GM12878 (cell line): Measurements from ENCODE around the gene CPSF4L. TPM values are rescaled to one million over a fixed set of nuclear protein-coding genes. Genes with fewer than 3 reads are reported as not detected.

ENCODE experiments used
- ATAC-seq: fragments of 200-7000 bp; cut with Tn5 transposase; 3 replicates; pipeline ENCODE4 v1.9.1; 2020; ENCODE audit warnings: mild to moderate bottlenecking, moderate library complexity
- BruUV-seq: library from RNA; stranded (reverse); fragments of 400-500 nt; replicated peaks from 2 replicates; lab custom pipeline; 2021; lab: Mats Ljungman, UMichigan
- CTCF ChIA-PET: fragments of 300-600 bp; sonication (Branson Sonifier 250); formaldehyde crosslinking; extraction: SDS; loops from one replicate; lab custom pipeline; 2021; ENCODE audit warnings: inconsistent platforms; lab: Yijun Ruan, JAX
- POLR2A ChIA-PET: fragments of 350-600 bp; formaldehyde crosslinking; extraction: SDS; loops from one replicate; lab custom pipeline; 2021; ENCODE audit warnings: inconsistent platforms; lab: Charles Lee
- RAD21 ChIA-PET: fragments of 300-600 bp; sonication (Branson Sonifier 250); formaldehyde crosslinking; loops from one replicate; lab custom pipeline; 2023; ENCODE audit warnings: antibody characterized with exemption; ENCODE audit not compliant: unreplicated experiment; lab: Charles Lee
- SMC1A ChIA-PET: fragments of 300-600 bp; sonication (Branson Sonifier 250); formaldehyde crosslinking; loops from one replicate; lab custom pipeline; 2023; ENCODE audit not compliant: unreplicated experiment, uncharacterized antibody; lab: Charles Lee
- DNase-seq: peaks from one replicate; pipeline ENCODE4 v3.0.0-alpha.2; 2011; ENCODE audit warnings: low read depth, low spot score
- FAIRE-seq: peaks from 3 replicates; lab custom pipeline; 2011; peaks lifted over from hg19 to GRCh38; lab: Jason Lieb, UNC
- H2AFZ ChIP-seq: 2 replicates; pipeline ENCODE4 v1.6.0; 2011; ENCODE audit warnings: low read depth, low read length, control low read depth; ENCODE audit not compliant: control insufficient read depth
- H3K27ac ChIP-seq: 2 replicates; pipeline ENCODE4 v1.5.1; 2011; ENCODE audit warnings: control low read depth; ENCODE audit not compliant: control insufficient read depth, insufficient read depth
- H3K27me3 ChIP-seq, 2 experiments: replicated peaks in 1 of 2; 2 replicates each; pipeline versions ENCODE4 v1.6.0 to v1.6.1; 2011; ENCODE audit warnings: low read length in 1 of 2; ENCODE audit not compliant: control insufficient read depth in 2 of 2, insufficient read depth in 2 of 2
- H3K36me3 ChIP-seq, 2 experiments: 2 replicates each; pipeline ENCODE4 v1.5.1; 2011; ENCODE audit warnings: low read length in 1 of 2; ENCODE audit not compliant: control insufficient read depth in 2 of 2, insufficient read depth in 2 of 2
- H3K4me1 ChIP-seq: 2 replicates; pipeline ENCODE4 v1.6.1; 2011; ENCODE audit warnings: mild to moderate bottlenecking, low read length, moderate library complexity, mixed read lengths; ENCODE audit not compliant: control insufficient read depth, insufficient read depth
- H3K4me2 ChIP-seq: 2 replicates; pipeline ENCODE4 v1.6.0; 2011; ENCODE audit warnings: control low read depth; ENCODE audit not compliant: control insufficient read depth, insufficient read depth
- H3K4me3 ChIP-seq: fragments of 200-600 bp; sonication (generic); 2 replicates; pipeline ENCODE4 v1.5.1; 2016
- H3K79me2 ChIP-seq: 2 replicates; pipeline ENCODE4 v1.6.0; 2011; ENCODE audit warnings: low read length; ENCODE audit not compliant: control insufficient read depth, insufficient read depth
- H3K9ac ChIP-seq: 2 replicates; pipeline ENCODE4 v1.8.0; 2011; ENCODE audit warnings: low read length, control low read depth, mixed read lengths; ENCODE audit not compliant: control insufficient read depth, insufficient read depth
- H3K9me3 ChIP-seq: replicated peaks from 3 replicates; pipeline ENCODE4 v1.5.1; 2011; ENCODE audit warnings: mild to moderate bottlenecking, low read length; ENCODE audit not compliant: control insufficient read depth, insufficient read depth
- H4K20me1 ChIP-seq: 2 replicates; pipeline ENCODE4 v1.6.0; 2011; ENCODE audit not compliant: control insufficient read depth, insufficient read depth
- ATF2 ChIP-seq: IDR thresholded peaks from 2 replicates; pipeline ENCODE4 v1.6.1; 2012; ENCODE audit warnings: low read length, inconsistent platforms
- ATF7 ChIP-seq: fragments of 450-650 bp; IDR thresholded peaks from 2 replicates; pipeline ENCODE4 v1.6.1; 2016; ENCODE audit warnings: low read depth, mild to moderate bottlenecking
- BACH1 ChIP-seq: fragments of 450-650 bp; IDR thresholded peaks from 2 replicates; pipeline ENCODE4 v1.6.1; 2017; ENCODE audit warnings: mild to moderate bottlenecking, borderline replicate concordance
- CBFB ChIP-seq: IDR thresholded peaks from 2 replicates; pipeline ENCODE4 v1.6.1; 2016; ENCODE audit warnings: antibody characterized with exemption, low read depth
- CHD1 ChIP-seq: IDR thresholded peaks from 2 replicates; pipeline ENCODE4 v1.6.1; 2012; ENCODE audit warnings: low read depth, low read length, improper control_type of control experiment
- CTCF ChIP-seq, 3 experiments: IDR thresholded peaks in 2 of 3; conservative IDR thresholded peaks in 1 of 3; 2 replicates each; pipeline ENCODE4 v1.5.1; 2011; ENCODE audit warnings: low read depth in 3 of 3, low read length in 3 of 3, mild to moderate bottlenecking in 3 of 3, control low read depth in 2 of 3, moderate library complexity in 2 of 3, inconsistent platforms in 1 of 3, mixed read lengths in 1 of 3; ENCODE audit not compliant: control insufficient read depth in 2 of 3, insufficient read depth in 1 of 3; ENCODE audit errors: extremely low read depth in 1 of 3
- GATAD2B ChIP-seq: fragments of 450-650 bp; conservative IDR thresholded peaks from 2 replicates; pipeline ENCODE4 v1.6.1; 2017; ENCODE audit warnings: low read depth, mild to moderate bottlenecking, moderate library complexity
- HDAC6 ChIP-seq: fragments of 200-600 bp; sonication (generic); IDR thresholded peaks from one replicate; pipeline ENCODE4 v1.8.0; 2017; ENCODE audit warnings: antibody characterized with exemption; ENCODE audit not compliant: unreplicated experiment
- IKZF1 ChIP-seq: fragments of 450-650 bp; conservative IDR thresholded peaks from 2 replicates; pipeline ENCODE4 v1.6.1; 2017; ENCODE audit warnings: antibody characterized with exemption, mild to moderate bottlenecking
- MXI1 ChIP-seq: fragments of 150-350 bp; IDR thresholded peaks from 2 replicates; pipeline ENCODE4 v1.6.1; 2011; ENCODE audit warnings: low read depth, mild to moderate bottlenecking, inconsistent platforms, low read length, improper control_type of control experiment
- MYB ChIP-seq: fragments of 150-350 bp; IDR thresholded peaks from 2 replicates; pipeline ENCODE4 v1.6.1; 2014; ENCODE audit warnings: mild to moderate bottlenecking, low read depth, low read length, borderline replicate concordance
- NBN ChIP-seq: fragments of 450-650 bp; IDR thresholded peaks from 2 replicates; pipeline ENCODE4 v1.6.1; 2016
- NR2F1 ChIP-seq: fragments of 450-650 bp; conservative IDR thresholded peaks from 2 replicates; pipeline ENCODE4 v1.6.1; 2017; ENCODE audit warnings: mild to moderate bottlenecking
- PAX5 ChIP-seq: IDR thresholded peaks from 2 replicates; pipeline ENCODE4 v1.6.1; 2011; ENCODE audit warnings: low read depth, low read length, borderline replicate concordance
- RAD21 ChIP-seq: IDR thresholded peaks from 2 replicates; pipeline ENCODE4 v1.6.1; 2011; ENCODE audit warnings: mild to moderate bottlenecking, low read depth, low read length, moderate library complexity; ENCODE audit not compliant: insufficient read depth
- RB1 ChIP-seq: fragments of 450-650 bp; formaldehyde crosslinking; IDR thresholded peaks from 2 replicates; pipeline ENCODE4 v1.6.1; 2017; ENCODE audit warnings: mild to moderate bottlenecking, borderline replicate concordance
- RELA ChIP-seq: fragments of 450-650 bp; IDR thresholded peaks from 2 replicates; pipeline ENCODE4 v1.8.0; 2014; ENCODE audit warnings: borderline replicate concordance; ENCODE audit not compliant: partially characterized antibody
- SIN3A ChIP-seq: IDR thresholded peaks from 2 replicates; pipeline ENCODE4 v1.6.1; 2012; ENCODE audit warnings: low read depth, low read length, improper control_type of control experiment
- SUPT20H ChIP-seq: IDR thresholded peaks from 2 replicates; pipeline ENCODE4 v1.6.1; 2011; ENCODE audit warnings: low read depth, mild to moderate bottlenecking, low read length, moderate library complexity, borderline replicate concordance; ENCODE audit not compliant: control insufficient read depth
- TBL1XR1 ChIP-seq: IDR thresholded peaks from 2 replicates; pipeline ENCODE4 v1.6.1; 2012; ENCODE audit warnings: low read depth, low read length, improper control_type of control experiment
- TCF12 ChIP-seq: IDR thresholded peaks from 2 replicates; pipeline ENCODE4 v1.6.1; 2011; ENCODE audit warnings: low read depth, mild to moderate bottlenecking, low read length
- ZNF217 ChIP-seq: fragments of 450-650 bp; IDR thresholded peaks from 2 replicates; pipeline ENCODE4 v1.6.1; 2017; ENCODE audit warnings: antibody characterized with exemption, mild to moderate bottlenecking
- ZNF24 ChIP-seq: fragments of 450-650 bp; IDR thresholded peaks from 2 replicates; pipeline ENCODE4 v1.6.1; 2017; ENCODE audit warnings: antibody characterized with exemption, mild to moderate bottlenecking
- WGBS: methylation state at CpG from one replicate; pipeline ENCODE4 v1.1.6; 2016; ENCODE audit warnings: low lambda C conversion rate; ENCODE audit not compliant: insufficient replicate concordance, insufficient coverage; ENCODE audit errors: missing lambda C conversion rate; 5-methylcytosine and 5-hydroxymethylcytosine counted together
- in situ Hi-C: fragments of 300-500 bp; cut with MboI; formaldehyde crosslinking; loops from 9 replicates; pipeline ENCODE4 v1.14.3; 2018; ENCODE audit warnings: mixed read lengths
- intact Hi-C: fragments of 100-400 bp; cut with micrococcal nuclease; formaldehyde crosslinking; loops from one replicate; pipeline ENCODE4 v1.14.2; 2022; ENCODE audit not compliant: unreplicated experiment
- polyA plus RNA-seq, 11 experiments: library from polyadenylated mRNA; depleted of rRNA in 4 of 11; unstranded in 6 of 11; stranded (reverse) in 5 of 11; fragments of >200 nt; fragmentation: Nextera tagmentation in 4 of 11; fragmentation: Illumina TruSeq in 1 of 11; extraction: Ambion mirVana in 4 of 11; extraction: Trizol in 1 of 11; gene quantifications; 1 replicate in 1 of 11; 2 replicates in 10 of 11; pipeline versions ENCODE4 v1.2.1 to v1.2.3, GENCODE V29; 2011 to 2016; ENCODE audit warnings: inconsistent platforms in 2 of 11, missing spikeins in 2 of 11, low read depth in 1 of 11
- total RNA-seq, 4 experiments: library from RNA; depleted of rRNA in 3 of 4; stranded (reverse); fragments of >200 nt in 3 of 4; fragmentation: Illumina TruSeq in 1 of 4; extraction: Trizol in 1 of 4; gene quantifications; 2 replicates each; pipeline versions ENCODE4 v1.2.1 to v1.2.3, GENCODE V29; 2013 to 2021

The CPSF4L gene
- total and polyA plus RNA-seq, 10 of the 15 experiments (the other 5 are each of a cell fraction or from before 2014, with no cell fraction given) = not detected

- intact Hi-C loops = loop anchor here (1.0 kb wide), 2 partner anchors 115 to 528 kb away; no protein-coding TSS in a partner anchor
- no peaks in the 10 kb centered on the region for H3K4me1 ChIP-seq
- no peaks in the 10 kb centered on the region for H3K79me2 ChIP-seq
- in situ Hi-C loops = no loop called here
- H2AFZ ChIP-seq = no peak overlapping the region
- no TSS peak for BruUV-seq
- ATAC-seq = peak; percentile 94
- WGBS = 0% methylated on average over 8 of the region's 8 CpGs
- ChIA-PET CTCF (interaction anchor here (0.6 to 12.7 kb wide), 36 partner anchors 9 to 696 kb away, joined by 3 to 365 read pairs (median 5); partner anchors contain the start of genes CDC42EP4 and COG1), POLR2A (no interaction called here), SMC1A (interaction anchor here (0.8 to 16.1 kb wide), 23 partner anchors 10 to 699 kb away, joined by 3 to 261 read pairs (median 4); partner anchors contain the start of genes CDC42EP4 and COG1), RAD21 (interaction anchor here (0.7 to 11.2 kb wide), 18 partner anchors 11 to 832 kb away, joined by 3 to 218 read pairs (median 4); partner anchors contain the start of gene COG1)
- H3K4me3 ChIP-seq = no peak overlapping the region
- H3K9ac ChIP-seq = no peak overlapping the region
- H3K36me3 ChIP-seq = no peaks in the 10 kb centered on the region
- H4K20me1 ChIP-seq = no peaks in the 10 kb centered on the region
- H3K27me3 ChIP-seq = no peaks in the 10 kb centered on the region
- peak; percentile 93 for FAIRE-seq
- no peak overlapping the region for H3K27ac ChIP-seq
- no peak for DNase-seq
- H3K4me2 ChIP-seq = no peak overlapping the region
- H3K9me3 ChIP-seq = no peaks in the 10 kb centered on the region
- TF ChIP-seq ATF2 = no peak
- no peak for TF ChIP-seq MXI1
- no peak for TF ChIP-seq SIN3A
- TF ChIP-seq CTCF (IDR thresholded peaks at IDR 0.05 in 2 of 3, conservative IDR thresholded peaks at IDR 0.05 in 1 of 3; ENCODE audit: control insufficient read depth in 2 of 3, extremely low read depth in 1 of 3, insufficient read depth in 1 of 3, low read depth in 3 of 3, low read length in 3 of 3) = peak; percentile 95 to 98 (median 97)
- 0 out of 2 replicates have a peak, but pooled peaks have one; percentile 38 for TF ChIP-seq GATAD2B
- no peak for TF ChIP-seq IKZF1
- peak; percentile 97 for TF ChIP-seq RAD21
- TF ChIP-seq ATF7 = peak; percentile 52
- no peak for TF ChIP-seq SUPT20H
- no peak for TF ChIP-seq ZNF217
- peak; percentile 60; the same call in 1 of the 2 replicates for TF ChIP-seq RB1
- no peak for TF ChIP-seq NR2F1
- peak; percentile 40; the same call in 1 of the 2 replicates for TF ChIP-seq NBN
- TF ChIP-seq PAX5 = peak; percentile 18; the same call in 1 of the 2 replicates
- TF ChIP-seq ZNF24 = no peak
- no peak for TF ChIP-seq HDAC6
- 0 out of 2 replicates have a peak, but pooled peaks have one; percentile 33 for TF ChIP-seq TBL1XR1
- TF ChIP-seq BACH1 = no peak
- TF ChIP-seq CBFB = no peak
- no peak for TF ChIP-seq MYB
- TF ChIP-seq TCF12 = 0 out of 2 replicates have a peak, but pooled peaks have one; percentile 10
- TF ChIP-seq CHD1 = no peak
- peak; percentile 28 for TF ChIP-seq RELA
These were observed 6.0 kb downstream of the CPSF4L start for GRCh38 chr17:73255671-73256181.
